Fibroblast of villous mesenchyme (primary cell): ENCODE measurements around the gene UGT3A2. TPM values are rescaled to one million over a fixed set of nuclear protein-coding genes. Genes with fewer than 3 reads are reported as not detected.

Experiments
- DNase-seq: peaks from one replicate; pipeline ENCODE4 v3.0.0-alpha.2; 2010; ENCODE audit warnings: low read depth
- H3K4me3 ChIP-seq: 2 replicates; pipeline ENCODE4 v1.5.1; 2011; ENCODE audit warnings: low read depth, mild to moderate bottlenecking, low read length
- total RNA-seq: library from RNA; depleted of rRNA; stranded (reverse); fragments of >200 nt; gene quantifications from 2 replicates; pipeline ENCODE4 v1.2.3, GENCODE V29; 2012
- TF ChIP-seq, protein P1 (sequence below): IDR thresholded peaks from 2 replicates; pipeline ENCODE4 v1.5.1; 2012; ENCODE audit warnings: low read depth, mild to moderate bottlenecking, low read length; ENCODE audit not compliant: insufficient read depth

UGT3A2 gene, protein sequence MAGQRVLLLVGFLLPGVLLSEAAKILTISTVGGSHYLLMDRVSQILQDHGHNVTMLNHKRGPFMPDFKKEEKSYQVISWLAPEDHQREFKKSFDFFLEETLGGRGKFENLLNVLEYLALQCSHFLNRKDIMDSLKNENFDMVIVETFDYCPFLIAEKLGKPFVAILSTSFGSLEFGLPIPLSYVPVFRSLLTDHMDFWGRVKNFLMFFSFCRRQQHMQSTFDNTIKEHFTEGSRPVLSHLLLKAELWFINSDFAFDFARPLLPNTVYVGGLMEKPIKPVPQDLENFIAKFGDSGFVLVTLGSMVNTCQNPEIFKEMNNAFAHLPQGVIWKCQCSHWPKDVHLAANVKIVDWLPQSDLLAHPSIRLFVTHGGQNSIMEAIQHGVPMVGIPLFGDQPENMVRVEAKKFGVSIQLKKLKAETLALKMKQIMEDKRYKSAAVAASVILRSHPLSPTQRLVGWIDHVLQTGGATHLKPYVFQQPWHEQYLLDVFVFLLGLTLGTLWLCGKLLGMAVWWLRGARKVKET
- not detected in 2 replicates for total RNA-seq

DNA sequence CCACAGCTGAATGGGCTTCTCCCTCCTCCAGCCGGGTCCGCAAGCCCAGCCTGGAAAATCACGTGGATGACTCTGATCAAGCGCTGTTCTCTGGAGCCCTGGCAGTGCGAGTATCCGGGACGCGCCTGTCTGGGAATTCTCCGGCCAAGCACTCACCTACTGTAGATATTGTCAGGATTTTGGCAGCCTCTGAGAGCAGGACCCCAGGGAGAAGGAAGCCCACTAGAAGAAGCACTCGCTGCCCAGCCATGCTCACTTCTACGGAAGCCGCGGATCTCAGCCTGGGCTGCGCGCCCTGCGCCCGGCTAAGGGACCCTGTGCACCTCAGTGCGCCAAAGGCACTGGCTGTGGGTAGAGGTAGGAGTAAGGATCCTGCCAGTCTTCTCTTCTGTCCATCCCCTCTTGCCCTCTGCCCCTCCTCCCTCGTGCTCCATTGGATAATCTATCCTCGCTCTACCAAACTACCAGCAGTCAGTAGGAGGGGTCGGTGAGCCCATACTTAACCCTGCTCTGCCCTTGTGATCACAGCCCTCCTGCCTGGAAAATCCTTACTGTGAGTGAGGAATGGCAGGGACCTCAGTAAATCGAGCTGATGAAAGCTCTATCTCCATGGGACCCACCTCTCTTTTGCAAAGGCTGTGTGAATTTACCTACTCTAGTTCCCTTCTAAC, at the start of gene UGT3A2:
TSS of gene UGT3A2 (minus strand) at position 343 of the 671 bp plus-strand sequence. CDS start at position 250, 93 bp downstream.
- H3K4me3 ChIP-seq: no peak within 1 kb of the TSS
- no peak for DNase-seq
- TF ChIP-seq, protein P1, sequence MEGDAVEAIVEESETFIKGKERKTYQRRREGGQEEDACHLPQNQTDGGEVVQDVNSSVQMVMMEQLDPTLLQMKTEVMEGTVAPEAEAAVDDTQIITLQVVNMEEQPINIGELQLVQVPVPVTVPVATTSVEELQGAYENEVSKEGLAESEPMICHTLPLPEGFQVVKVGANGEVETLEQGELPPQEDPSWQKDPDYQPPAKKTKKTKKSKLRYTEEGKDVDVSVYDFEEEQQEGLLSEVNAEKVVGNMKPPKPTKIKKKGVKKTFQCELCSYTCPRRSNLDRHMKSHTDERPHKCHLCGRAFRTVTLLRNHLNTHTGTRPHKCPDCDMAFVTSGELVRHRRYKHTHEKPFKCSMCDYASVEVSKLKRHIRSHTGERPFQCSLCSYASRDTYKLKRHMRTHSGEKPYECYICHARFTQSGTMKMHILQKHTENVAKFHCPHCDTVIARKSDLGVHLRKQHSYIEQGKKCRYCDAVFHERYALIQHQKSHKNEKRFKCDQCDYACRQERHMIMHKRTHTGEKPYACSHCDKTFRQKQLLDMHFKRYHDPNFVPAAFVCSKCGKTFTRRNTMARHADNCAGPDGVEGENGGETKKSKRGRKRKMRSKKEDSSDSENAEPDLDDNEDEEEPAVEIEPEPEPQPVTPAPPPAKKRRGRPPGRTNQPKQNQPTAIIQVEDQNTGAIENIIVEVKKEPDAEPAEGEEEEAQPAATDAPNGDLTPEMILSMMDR: no peak

DNA sequence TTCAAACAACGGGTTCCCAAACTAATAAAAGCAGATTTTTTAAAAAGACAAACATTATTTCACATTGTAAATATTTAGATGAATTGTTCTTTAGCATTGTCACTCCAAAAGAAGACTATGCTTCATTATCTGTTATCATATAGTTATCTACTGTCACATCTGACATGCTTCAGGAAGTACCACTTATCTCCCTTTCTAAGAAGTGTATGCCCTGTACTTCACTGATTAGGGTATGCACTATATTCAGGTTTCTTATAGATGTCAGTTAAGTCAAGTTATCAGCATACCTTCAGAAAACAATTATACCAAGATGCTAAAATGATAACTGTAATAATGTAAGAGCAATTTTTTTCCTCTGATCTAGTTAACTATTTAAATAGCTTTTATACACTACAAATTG, 44.6 kb upstream of the UGT3A2 start:
- DNase-seq: no peak
- H3K4me3 ChIP-seq: no peak overlapping the region
- TF ChIP-seq, protein P1: no peak

DNA sequence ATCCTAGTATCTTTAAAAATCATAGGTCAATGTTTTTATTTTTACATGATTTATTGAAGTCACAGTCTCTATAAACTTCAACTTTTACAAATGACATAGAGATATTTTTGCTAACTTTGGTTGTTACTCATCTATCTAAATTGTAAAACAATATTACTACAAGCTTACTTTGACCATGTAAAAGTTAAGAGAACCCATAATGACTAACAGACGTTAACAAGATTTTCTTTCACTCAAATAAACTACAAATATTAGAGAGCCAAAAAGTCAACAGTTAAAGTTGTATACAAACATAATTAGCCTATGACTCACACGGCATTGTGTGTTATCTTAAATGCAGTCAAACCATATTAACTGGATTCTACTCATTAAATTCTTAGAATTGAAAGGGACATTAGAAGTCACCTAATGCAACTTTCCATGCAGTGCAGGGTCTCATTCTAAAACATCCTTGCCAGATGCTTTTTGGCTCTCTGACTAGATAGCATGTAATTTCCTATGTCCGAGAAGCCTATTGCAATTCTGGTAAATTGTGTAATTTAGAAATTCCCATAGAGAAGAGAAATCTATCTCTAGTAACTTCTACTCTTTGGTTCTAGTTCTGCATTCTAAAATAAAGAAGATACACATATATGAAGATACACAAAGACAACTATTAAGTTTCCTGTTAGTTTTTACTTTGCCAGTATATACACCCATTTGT, 42.2 kb upstream of the UGT3A2 start:
- peak; percentile 36 for DNase-seq
- TF ChIP-seq, protein P1: no peak
- H3K4me3 ChIP-seq: no peak overlapping the region

DNA sequence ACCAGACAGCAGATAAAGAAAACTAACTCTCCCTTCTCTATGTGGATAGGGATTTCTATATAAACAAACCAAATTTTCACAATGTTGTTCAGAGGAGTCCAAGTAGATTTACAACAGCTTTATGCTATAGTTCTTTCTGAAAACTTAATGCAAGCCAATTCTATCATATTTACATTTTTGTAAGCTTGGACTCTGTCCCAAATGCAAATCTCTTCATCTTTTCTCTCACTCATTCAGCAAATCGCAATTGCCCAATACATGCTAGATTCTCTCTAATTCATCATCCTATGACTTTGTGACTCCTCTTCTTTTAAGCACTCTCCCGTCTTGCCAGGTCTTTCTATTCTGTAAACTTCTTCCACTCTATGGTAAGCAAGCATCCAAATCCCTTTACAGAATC, 39.1 kb upstream of the UGT3A2 start:
- H3K4me3 ChIP-seq: no peak overlapping the region
- TF ChIP-seq, protein P1: no peak
- peak; percentile 25 for DNase-seq

DNA sequence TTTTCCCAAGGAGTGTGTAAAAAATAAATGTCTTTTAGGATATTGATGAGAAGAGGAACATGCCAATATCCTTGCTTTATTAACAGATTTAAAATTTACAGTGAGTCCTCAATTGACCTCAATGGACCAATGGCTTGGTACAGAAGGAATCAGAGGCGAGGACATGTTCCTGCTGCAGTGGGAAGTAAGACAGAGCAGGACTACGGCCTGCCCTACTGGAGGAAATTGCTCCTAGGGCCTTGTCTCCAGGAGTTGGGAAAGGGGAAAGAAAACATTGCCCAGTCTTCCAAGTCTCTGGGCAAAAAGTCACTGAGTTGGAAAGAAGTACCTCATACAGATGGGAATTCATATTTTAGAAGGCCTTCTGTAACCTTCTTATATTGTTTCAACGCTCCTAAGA, 33.1 kb upstream of the UGT3A2 start:
- TF ChIP-seq, protein P1: no peak
- H3K4me3 ChIP-seq: no peak overlapping the region
- no peak for DNase-seq

DNA sequence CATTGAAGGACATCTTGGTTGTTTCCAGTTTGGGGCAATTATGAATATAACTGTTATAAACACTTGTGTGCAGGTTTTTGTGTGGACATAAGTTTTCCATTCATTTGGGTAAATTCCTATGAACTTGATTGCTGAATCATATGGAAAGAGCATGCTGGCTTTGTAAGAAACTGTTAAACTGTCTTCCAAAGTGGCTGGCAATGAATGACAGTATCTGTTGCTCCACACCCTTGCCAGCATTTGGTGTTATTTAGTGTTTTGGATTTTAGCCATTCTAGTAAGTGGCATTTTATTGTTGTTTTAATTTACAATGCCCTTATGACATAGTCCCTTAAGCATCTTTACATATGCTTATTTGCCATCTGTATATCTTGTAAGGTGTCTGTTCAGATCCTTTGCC, 29.8 kb upstream of the UGT3A2 start:
- H3K4me3 ChIP-seq: no peak overlapping the region
- TF ChIP-seq, protein P1: no peak
- DNase-seq: no peak
